Suppressor macrophage treated with lipopolysaccharide for 1 hour (primary cell): ENCODE measurements around the gene ATP4B.

Experiments
- DNase-seq, 3 donors: peaks; one replicate each; pipeline ENCODE4 v3.0.0-alpha.2; 2020 to 2022

Gene ATP4B

DNA sequence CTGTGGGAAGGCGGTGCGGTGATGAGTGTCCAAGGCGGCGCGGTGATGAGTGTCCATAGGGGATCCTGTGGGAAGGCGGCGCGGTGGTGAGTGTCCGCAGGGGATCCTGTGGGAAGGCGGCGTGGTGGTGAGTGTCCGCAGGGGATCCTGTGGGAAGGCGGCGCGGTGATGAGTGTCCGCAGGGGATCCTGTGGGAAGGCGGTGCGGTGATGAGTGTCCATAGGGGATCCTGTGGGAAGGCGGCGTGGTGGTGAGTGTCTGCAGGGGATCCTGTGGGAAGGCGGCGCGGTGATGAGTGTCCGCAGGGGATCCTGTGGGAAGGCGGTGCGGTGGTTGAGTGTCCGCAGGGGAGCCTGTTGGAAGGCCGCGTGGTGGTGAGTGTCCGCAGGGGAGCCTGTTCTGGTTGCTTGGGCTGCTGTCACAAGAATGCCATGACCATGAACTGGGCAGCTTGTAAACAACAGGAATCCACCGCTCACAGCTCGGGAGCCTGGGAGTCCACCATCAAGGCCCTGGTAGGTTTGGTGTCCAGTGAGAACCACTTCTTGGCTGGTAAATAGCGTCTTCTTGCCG lies 52.0 kb downstream of the ATP4B start:
- no peak for DNase-seq

DNA sequence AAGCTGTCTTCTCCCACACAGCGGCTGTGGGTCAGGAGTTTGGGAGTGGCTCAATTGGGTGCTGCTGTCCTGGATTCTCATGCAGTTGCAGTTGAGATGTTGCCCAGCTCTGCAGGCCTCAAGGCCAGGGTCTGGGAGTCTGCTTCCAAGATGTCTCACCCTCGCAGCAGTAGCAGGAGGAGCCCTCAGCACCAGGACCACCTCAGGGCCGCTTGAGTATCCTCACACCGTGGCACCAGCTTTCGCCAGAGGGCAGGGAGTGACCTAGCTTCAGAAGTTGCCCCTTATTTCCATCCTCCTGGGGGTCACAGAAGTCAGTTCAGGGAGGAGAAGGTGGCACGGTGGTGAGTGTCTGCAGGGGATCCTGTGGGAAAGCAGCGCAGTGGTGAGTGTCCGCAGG lies 52.5 kb downstream of the ATP4B start:
- DNase-seq: no peak

DNA sequence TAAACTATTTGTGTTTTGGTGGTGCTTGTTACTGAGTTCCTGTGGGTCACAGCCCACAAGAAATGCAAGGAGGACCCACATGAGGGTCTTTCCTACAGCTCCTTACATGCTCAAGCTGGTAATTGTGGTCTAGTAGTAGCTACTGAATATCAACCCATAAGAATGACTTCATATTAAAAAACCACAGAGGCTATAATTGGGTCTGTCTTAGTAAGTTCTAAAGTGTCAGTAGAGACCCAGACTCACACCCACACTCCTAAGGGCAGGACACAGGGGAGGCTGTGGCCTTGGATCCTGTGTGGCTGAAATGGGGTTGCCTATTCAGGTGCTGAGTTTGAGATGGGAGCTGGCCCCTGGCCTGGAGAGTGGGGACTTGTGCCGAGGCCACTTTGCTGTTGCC lies 53.8 kb downstream of the ATP4B start:
- DNase-seq: no peak

DNA sequence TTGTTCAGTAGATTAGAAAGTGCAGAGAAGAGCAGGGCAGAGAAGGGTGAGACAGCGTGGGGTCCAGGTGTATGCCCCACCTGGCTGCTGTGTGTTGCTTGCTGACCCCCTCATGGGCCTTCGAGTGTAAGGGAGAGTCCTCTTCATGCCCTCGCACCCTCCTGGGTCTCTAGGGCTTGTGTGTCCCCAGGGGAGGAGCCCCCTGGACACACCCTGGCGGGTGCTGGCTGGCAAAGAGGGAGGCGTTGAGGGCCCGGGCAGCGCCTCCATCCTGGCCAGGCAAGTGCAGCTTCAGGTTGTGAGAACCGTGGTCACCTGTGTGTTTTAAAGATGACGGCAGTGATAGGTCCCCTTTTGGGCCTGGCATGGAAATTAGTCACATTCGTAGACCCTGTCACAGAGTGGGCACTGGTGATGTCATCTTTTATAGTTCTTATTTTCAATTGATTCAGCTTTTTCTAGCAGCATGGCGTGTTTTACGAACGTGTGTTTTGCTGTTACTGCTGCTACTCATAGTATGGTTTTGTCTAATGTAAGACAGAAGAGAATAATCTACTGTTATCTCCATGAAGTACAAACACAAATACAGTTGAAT lies 54.8 kb downstream of the ATP4B start:
- DNase-seq: no peak

DNA sequence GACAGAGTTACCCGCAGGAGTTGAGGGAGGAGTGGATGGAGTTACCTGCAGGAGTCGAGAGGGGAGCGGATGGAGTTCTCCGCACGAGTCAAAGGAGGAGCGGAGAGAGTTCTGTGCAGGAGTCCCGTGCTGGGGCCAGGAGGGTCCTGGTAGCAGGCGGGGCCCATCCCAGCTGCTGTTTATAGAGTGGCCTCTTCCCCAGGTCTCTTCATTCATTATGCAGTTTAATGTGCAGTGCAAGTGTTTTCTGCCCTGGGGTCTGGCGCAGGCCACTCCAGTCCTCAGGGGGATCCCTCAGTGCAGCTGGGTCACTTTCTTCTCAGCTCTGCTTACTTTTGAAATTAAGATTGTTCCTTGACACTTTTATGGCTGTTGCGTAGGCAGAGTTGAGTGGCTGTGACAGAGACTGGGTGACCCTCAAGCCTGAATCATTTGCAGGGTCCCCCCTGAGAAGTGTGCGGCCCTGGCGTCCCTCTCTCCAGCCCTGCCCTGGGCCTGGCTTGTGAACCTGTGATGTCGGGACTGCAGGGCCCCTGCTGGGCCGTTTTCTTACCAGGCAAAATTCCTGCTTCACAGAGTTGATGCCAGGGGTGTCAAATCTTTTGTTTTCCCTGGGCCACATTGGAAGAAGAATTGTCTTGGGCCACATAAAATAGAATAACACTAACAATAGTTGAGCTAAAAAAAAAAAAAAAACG lies 55.6 kb downstream of the ATP4B start:
- no peak for DNase-seq

DNA sequence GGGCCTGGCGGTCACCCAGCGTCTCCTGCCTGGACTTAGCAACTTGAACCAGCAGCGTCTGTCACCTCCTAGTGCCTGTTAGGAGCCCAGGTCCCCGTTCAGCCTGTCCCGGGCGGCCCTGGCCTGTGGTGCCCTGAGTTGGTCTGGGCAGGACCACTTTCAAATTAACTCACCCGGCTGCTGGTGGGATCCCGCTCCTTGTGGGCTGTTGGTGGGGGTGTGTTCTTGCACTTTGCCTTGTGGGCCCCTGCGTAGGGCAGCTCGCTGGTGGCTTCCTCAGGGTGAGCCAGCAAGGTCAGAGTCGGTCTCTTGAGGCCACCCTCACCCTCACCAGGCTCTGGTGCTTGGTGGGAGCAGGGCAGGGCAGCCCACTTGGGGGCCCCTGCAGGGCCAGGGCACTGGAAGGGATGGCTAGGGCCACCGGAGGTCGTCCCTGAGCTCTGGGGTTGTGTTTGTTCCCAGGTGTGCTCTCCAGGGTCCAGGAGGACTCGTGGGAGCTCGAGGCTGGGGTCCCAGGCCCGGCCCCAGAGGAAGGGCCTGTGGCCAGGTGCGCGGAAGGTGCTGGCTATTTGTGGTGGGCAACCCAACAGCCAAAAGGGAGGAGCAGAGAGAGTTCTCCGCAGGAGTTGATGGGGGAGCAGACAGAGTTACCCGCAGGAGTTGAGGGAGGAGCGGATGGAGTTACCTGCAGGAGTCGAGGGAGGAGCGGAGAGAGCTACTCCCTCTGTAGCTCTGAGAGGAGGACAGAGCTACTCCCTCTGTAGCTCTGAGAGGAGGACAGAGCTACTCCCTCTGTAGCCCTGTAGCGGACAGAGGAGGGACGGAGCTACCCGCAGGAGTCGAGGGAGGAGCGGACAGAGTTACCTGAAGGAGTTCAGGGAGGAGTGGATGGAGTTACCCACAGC lies 56.6 kb downstream of the ATP4B start:
- no peak for DNase-seq

DNA sequence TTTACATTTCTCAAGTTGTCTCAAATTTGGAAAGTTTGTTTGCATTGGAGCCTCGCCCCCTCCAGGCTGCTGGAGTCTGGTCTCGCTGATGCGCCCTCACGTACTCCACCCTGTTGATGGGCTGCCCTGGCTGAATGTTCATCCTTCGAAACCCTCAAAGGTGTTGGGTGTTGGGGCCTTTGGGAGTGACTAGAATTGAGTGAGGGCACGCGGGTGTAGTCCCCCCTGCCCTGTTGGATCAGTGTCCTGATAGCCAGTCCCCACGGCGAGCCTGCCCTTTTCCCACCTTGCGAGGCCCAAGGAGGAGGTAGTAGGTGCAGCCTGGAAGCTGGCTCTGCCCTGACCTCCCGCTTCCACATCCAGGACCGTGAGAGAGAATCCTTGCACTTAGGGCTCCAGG lies 58.6 kb downstream of the ATP4B start:
- DNase-seq: no peak
